ENCODE data around the gene IFT25.

The IFT25 gene

GRCh38 chr1:53959664-53960250 is 14.3 kb upstream of the IFT25 start:
- no peaks in the 10 kb centered on the region for H3K9me3 ChIP-seq (ENCODE audit: control insufficient read depth in 2 of 2, low read length in 2 of 2)
- no peak overlapping the region for H3K27ac ChIP-seq (ENCODE audit: low read depth in 2 of 2, low read length in 2 of 2)
- peaks cover 7 to 12% of the 10 kb centered on the region in 2 donors for H3K4me1 ChIP-seq (ENCODE audit: control insufficient read depth in 2 of 2, insufficient read depth in 2 of 2, low read length in 2 of 2)
- H3K4me3 ChIP-seq (ENCODE audit: low read length in 2 of 2): no peak overlapping the region
- H3K36me3 ChIP-seq (ENCODE audit: control insufficient read depth in 2 of 2, insufficient read depth in 2 of 2, low read length in 2 of 2): peaks cover 20 to 24% of the 10 kb centered on the region in 2 donors
- H3K9ac ChIP-seq (ENCODE audit: low read depth in 1 of 2, low read length in 2 of 2): no peak overlapping the region
- no peaks in the 10 kb centered on the region for H3K27me3 ChIP-seq (ENCODE audit: control insufficient read depth in 2 of 2, insufficient read depth in 2 of 2, low read length in 2 of 2)

GRCh38 chr1:53957194-53957818 is 11.8 kb upstream of the IFT25 start:
- peaks cover 13 to 19% of the 10 kb centered on the region in 2 donors for H3K36me3 ChIP-seq (ENCODE audit: control insufficient read depth in 2 of 2, insufficient read depth in 2 of 2, low read length in 2 of 2)
- no peaks in the 10 kb centered on the region for H3K9me3 ChIP-seq (ENCODE audit: control insufficient read depth in 2 of 2, low read length in 2 of 2)
- no peak overlapping the region for H3K9ac ChIP-seq (ENCODE audit: low read depth in 1 of 2, low read length in 2 of 2)
- H3K27me3 ChIP-seq (ENCODE audit: control insufficient read depth in 2 of 2, insufficient read depth in 2 of 2, low read length in 2 of 2): no peaks in the 10 kb centered on the region
- H3K4me3 ChIP-seq (ENCODE audit: low read length in 2 of 2): no peak overlapping the region
- peaks cover 7 to 12% of the 10 kb centered on the region in 2 donors for H3K4me1 ChIP-seq (ENCODE audit: control insufficient read depth in 2 of 2, insufficient read depth in 2 of 2, low read length in 2 of 2)
- H3K27ac ChIP-seq (ENCODE audit: low read depth in 2 of 2, low read length in 2 of 2): peak overlapping the region; percentile 56 to 58

GRCh38 chr1:53956308-53957168 is 11.0 kb upstream of the IFT25 start:
- peak overlapping the region; percentile 56 to 58 for H3K27ac ChIP-seq (ENCODE audit: low read depth in 2 of 2, low read length in 2 of 2)
- no peak overlapping the region for H3K4me3 ChIP-seq (ENCODE audit: low read length in 2 of 2)
- H3K36me3 ChIP-seq (ENCODE audit: control insufficient read depth in 2 of 2, insufficient read depth in 2 of 2, low read length in 2 of 2): peaks cover 15 to 18% of the 10 kb centered on the region in 2 donors
- no peaks in the 10 kb centered on the region for H3K27me3 ChIP-seq (ENCODE audit: control insufficient read depth in 2 of 2, insufficient read depth in 2 of 2, low read length in 2 of 2)
- H3K4me1 ChIP-seq (ENCODE audit: control insufficient read depth in 2 of 2, insufficient read depth in 2 of 2, low read length in 2 of 2): peaks cover 7 to 12% of the 10 kb centered on the region in 2 donors
- H3K9ac ChIP-seq (ENCODE audit: low read depth in 1 of 2, low read length in 2 of 2): no peak overlapping the region
- H3K9me3 ChIP-seq (ENCODE audit: control insufficient read depth in 2 of 2, low read length in 2 of 2): no peaks in the 10 kb centered on the region

DNA sequence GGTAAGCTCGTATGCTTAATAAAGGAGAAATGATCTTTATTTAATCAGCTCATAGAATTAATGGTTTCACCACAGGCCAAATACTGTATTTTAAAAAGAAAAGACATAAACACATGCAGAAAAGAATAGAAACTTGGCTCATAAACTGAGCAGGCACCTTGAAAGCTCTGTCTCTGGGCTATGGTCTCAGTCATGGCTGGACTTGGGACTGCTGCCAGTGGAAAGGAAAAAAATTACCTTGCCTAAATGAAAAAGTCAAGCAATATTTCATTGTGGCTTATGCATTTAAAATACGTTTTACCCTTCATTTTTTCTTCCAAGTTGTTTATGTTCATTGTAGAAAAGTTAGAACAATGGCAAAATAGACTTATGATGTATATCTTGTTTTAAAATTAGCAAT is 8.6 kb upstream of the IFT25 start:
- no peaks in the 10 kb centered on the region for H3K27me3 ChIP-seq (ENCODE audit: control insufficient read depth in 2 of 2, insufficient read depth in 2 of 2, low read length in 2 of 2)
- H3K9ac ChIP-seq (ENCODE audit: low read depth in 1 of 2, low read length in 2 of 2): no peak overlapping the region
- H3K36me3 ChIP-seq (ENCODE audit: control insufficient read depth in 2 of 2, insufficient read depth in 2 of 2, low read length in 2 of 2): peaks cover 6 to 9% of the 10 kb centered on the region in 2 donors
- H3K9me3 ChIP-seq (ENCODE audit: control insufficient read depth in 2 of 2, low read length in 2 of 2): no peaks in the 10 kb centered on the region
- H3K4me3 ChIP-seq (ENCODE audit: low read length in 2 of 2): no peak overlapping the region
- H3K4me1 ChIP-seq (ENCODE audit: control insufficient read depth in 2 of 2, insufficient read depth in 2 of 2, low read length in 2 of 2): peaks cover 7 to 12% of the 10 kb centered on the region in 2 donors
- H3K27ac ChIP-seq (ENCODE audit: low read depth in 2 of 2, low read length in 2 of 2): no peak overlapping the region

DNA sequence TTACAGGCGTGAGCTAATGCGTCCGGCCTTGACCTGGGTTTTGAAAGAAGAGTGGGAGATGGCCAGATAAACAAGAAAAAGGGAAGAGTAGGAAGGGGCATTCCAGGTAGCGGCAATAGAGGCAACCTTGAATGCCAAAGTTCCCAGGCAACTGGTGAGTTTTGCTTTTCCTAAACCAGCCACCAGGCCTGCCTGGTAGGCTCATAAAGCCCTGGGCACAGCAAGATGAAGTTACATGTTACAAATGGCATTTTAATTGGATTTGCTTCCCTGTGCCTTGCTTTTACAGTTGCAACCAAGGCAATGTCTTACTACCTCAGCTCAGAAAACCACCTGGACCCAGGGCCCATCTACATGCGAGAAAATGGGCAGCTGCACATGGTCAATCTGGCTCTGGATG is 6.2 kb upstream of the IFT25 start:
- Histone ChIP-seq H3K36me3 (ENCODE audit: control insufficient read depth in 2 of 2, insufficient read depth in 2 of 2, low read length in 2 of 2) (peaks cover 6 to 7% of the 10 kb centered on the region in 2 donors), H3K4me3 (ENCODE audit: low read length in 2 of 2) (no peak overlapping the region), H3K27ac (ENCODE audit: low read depth in 2 of 2, low read length in 2 of 2) (no peak overlapping the region), H3K9me3 (ENCODE audit: control insufficient read depth in 2 of 2, low read length in 2 of 2) (no peaks in the 10 kb centered on the region), H3K9ac (ENCODE audit: low read depth in 1 of 2, low read length in 2 of 2) (no peak overlapping the region), H3K27me3 (ENCODE audit: control insufficient read depth in 2 of 2, insufficient read depth in 2 of 2, low read length in 2 of 2) (no peaks in the 10 kb centered on the region), H3K4me1 (ENCODE audit: control insufficient read depth in 2 of 2, insufficient read depth in 2 of 2, low read length in 2 of 2) (peaks cover 7 to 12% of the 10 kb centered on the region in 2 donors)

- Histone ChIP-seq H3K36me3 (ENCODE audit: control insufficient read depth in 2 of 2, insufficient read depth in 2 of 2, low read length in 2 of 2) (peaks cover 6 to 7% of the 10 kb centered on the region in 2 donors), H3K9me3 (ENCODE audit: control insufficient read depth in 2 of 2, low read length in 2 of 2) (no peaks in the 10 kb centered on the region), H3K4me1 (ENCODE audit: control insufficient read depth in 2 of 2, insufficient read depth in 2 of 2, low read length in 2 of 2) (peaks cover 6 to 8% of the 10 kb centered on the region in 2 donors), H3K9ac (ENCODE audit: low read depth in 1 of 2, low read length in 2 of 2) (no peak overlapping the region), H3K4me3 (ENCODE audit: low read length in 2 of 2) (no peak overlapping the region), H3K27ac (ENCODE audit: low read depth in 2 of 2, low read length in 2 of 2) (no peak overlapping the region), H3K27me3 (ENCODE audit: control insufficient read depth in 2 of 2, insufficient read depth in 2 of 2, low read length in 2 of 2) (no peaks in the 10 kb centered on the region)
Observed at GRCh38 chr1:53949023-53949990, 3.8 kb upstream of the IFT25 start.

DNA sequence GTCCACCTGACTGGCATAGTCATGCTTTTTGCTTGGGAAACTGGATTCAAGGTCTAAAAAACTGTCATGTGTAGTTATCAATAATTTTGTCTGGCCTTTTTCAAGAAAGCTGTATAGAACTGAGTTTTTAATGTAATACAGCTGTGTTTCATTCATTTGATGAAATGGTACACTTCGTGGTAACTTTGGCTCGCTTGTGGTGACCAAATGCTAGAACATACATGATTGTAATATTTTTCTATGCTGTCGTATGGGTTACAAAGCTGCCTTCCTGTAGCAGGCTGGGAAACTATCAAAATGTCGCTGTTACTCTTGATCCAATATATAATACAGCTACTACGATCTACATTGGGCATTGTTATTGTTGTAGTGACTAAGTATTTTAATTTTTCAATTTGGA is 2.8 kb upstream of the IFT25 start:
- Histone ChIP-seq H3K9me3 (ENCODE audit: control insufficient read depth in 2 of 2, low read length in 2 of 2) (no peaks in the 10 kb centered on the region), H3K27ac (ENCODE audit: low read depth in 2 of 2, low read length in 2 of 2) (no peak overlapping the region), H3K27me3 (ENCODE audit: control insufficient read depth in 2 of 2, insufficient read depth in 2 of 2, low read length in 2 of 2) (no peaks in the 10 kb centered on the region), H3K4me3 (ENCODE audit: low read length in 2 of 2) (no peak overlapping the region), H3K4me1 (ENCODE audit: control insufficient read depth in 2 of 2, insufficient read depth in 2 of 2, low read length in 2 of 2) (peaks cover 6 to 8% of the 10 kb centered on the region in 2 donors), H3K9ac (ENCODE audit: low read depth in 1 of 2, low read length in 2 of 2) (no peak overlapping the region), H3K36me3 (ENCODE audit: control insufficient read depth in 2 of 2, insufficient read depth in 2 of 2, low read length in 2 of 2) (peaks cover 6 to 7% of the 10 kb centered on the region in 2 donors)

GRCh38 chr1:53947172-53947907 is 1.8 kb upstream of the IFT25 start:
- Histone ChIP-seq H3K4me3 (ENCODE audit: low read length in 2 of 2) (peak overlapping the region; percentile 72 to 81), H3K27ac (ENCODE audit: low read depth in 2 of 2, low read length in 2 of 2) (no peak overlapping the region), H3K27me3 (ENCODE audit: control insufficient read depth in 2 of 2, insufficient read depth in 2 of 2, low read length in 2 of 2) (no peaks in the 10 kb centered on the region), H3K4me1 (ENCODE audit: control insufficient read depth in 2 of 2, insufficient read depth in 2 of 2, low read length in 2 of 2) (peaks cover 6 to 8% of the 10 kb centered on the region in 2 donors), H3K36me3 (ENCODE audit: control insufficient read depth in 2 of 2, insufficient read depth in 2 of 2, low read length in 2 of 2) (peaks cover 4 to 6% of the 10 kb centered on the region in 2 donors), H3K9me3 (ENCODE audit: control insufficient read depth in 2 of 2, low read length in 2 of 2) (no peaks in the 10 kb centered on the region), H3K9ac (ENCODE audit: low read depth in 1 of 2, low read length in 2 of 2) (no peak overlapping the region)
